Trophoblast cell (in vitro differentiated cells and primary cell): ENCODE results near the gene SRPK3.

Source experiments
- DNase-seq, 2 donors: peaks; one replicate each; pipeline ENCODE4 v3.0.0-alpha.2; 2016
- H2AFZ ChIP-seq: 2 replicates; pipeline ENCODE4 v1.6.1; 2013; ENCODE audit warnings: low read length, moderate library complexity, mild to moderate bottlenecking; ENCODE audit not compliant: insufficient read depth, poor library complexity
- H2AK5ac ChIP-seq: 2 replicates; pipeline ENCODE4 v1.6.1; 2013; ENCODE audit warnings: mild to moderate bottlenecking, low read length
- H2BK120ac ChIP-seq: 2 replicates; pipeline ENCODE4 v1.6.1; 2013; ENCODE audit warnings: low read length, mild to moderate bottlenecking, moderate library complexity; ENCODE audit not compliant: insufficient read depth, poor library complexity
- H2BK12ac ChIP-seq: 2 replicates; pipeline ENCODE4 v1.6.1; 2013; ENCODE audit warnings: mild to moderate bottlenecking, low read length, moderate library complexity
- H2BK5ac ChIP-seq: 2 replicates; pipeline ENCODE4 v1.6.1; 2013; ENCODE audit warnings: low read length, low read depth, moderate library complexity, mild to moderate bottlenecking; ENCODE audit not compliant: poor library complexity
- H3K14ac ChIP-seq: 2 replicates; pipeline ENCODE4 v1.6.1; 2013; ENCODE audit warnings: mild to moderate bottlenecking, low read length
- H3K18ac ChIP-seq: 2 replicates; pipeline ENCODE4 v1.6.1; 2013; ENCODE audit warnings: mild to moderate bottlenecking, low read length
- H3K23ac ChIP-seq: 2 replicates; pipeline ENCODE4 v1.6.1; 2013; ENCODE audit warnings: low read length
- H3K27ac ChIP-seq: 2 replicates; pipeline ENCODE4 v1.5.1; 2013; ENCODE audit warnings: low read depth, mild to moderate bottlenecking, inconsistent platforms, low read length, moderate library complexity
- H3K27me3 ChIP-seq: 2 replicates; pipeline ENCODE4 v1.6.1; 2013; ENCODE audit warnings: inconsistent platforms, mild to moderate bottlenecking, low read length, moderate library complexity; ENCODE audit not compliant: insufficient read depth
- H3K36me3 ChIP-seq, 2 experiments: 1 replicate in 1 of 2; 2 replicates in 1 of 2; pipeline ENCODE4 v1.6.1; 2013; ENCODE audit warnings: low read length in 2 of 2, mild to moderate bottlenecking in 2 of 2, moderate library complexity in 1 of 2; ENCODE audit not compliant: insufficient read depth in 2 of 2, control insufficient read depth in 1 of 2
- H3K4ac ChIP-seq: 2 replicates; pipeline ENCODE4 v1.6.1; 2013; ENCODE audit warnings: low read depth, mild to moderate bottlenecking, low read length, moderate library complexity
- H3K4me1 ChIP-seq, 2 experiments: 1 replicate in 1 of 2; 2 replicates in 1 of 2; pipeline ENCODE4 v1.6.1; 2013; ENCODE audit warnings: low read length in 2 of 2, mild to moderate bottlenecking in 2 of 2, moderate library complexity in 1 of 2; ENCODE audit not compliant: insufficient read depth in 2 of 2, control insufficient read depth in 1 of 2
- H3K4me2 ChIP-seq: 2 replicates; pipeline ENCODE4 v1.6.1; 2013; ENCODE audit warnings: inconsistent platforms, mild to moderate bottlenecking, low read length, moderate library complexity
- H3K4me3 ChIP-seq: 2 replicates; pipeline ENCODE4 v1.5.1; 2013; ENCODE audit warnings: mild to moderate bottlenecking, low read depth, low read length, inconsistent platforms
- H3K79me1 ChIP-seq: one replicate; pipeline ENCODE4 v1.6.1; 2013; ENCODE audit warnings: low read length
- H3K79me2 ChIP-seq: 2 replicates; pipeline ENCODE4 v1.6.1; 2013; ENCODE audit warnings: low read length, mild to moderate bottlenecking; ENCODE audit not compliant: control insufficient read depth, insufficient read depth, poor library complexity
- H3K9ac ChIP-seq: 2 replicates; pipeline ENCODE4 v1.6.1; 2013; ENCODE audit warnings: mild to moderate bottlenecking, low read length
- H3K9me3 ChIP-seq: 2 replicates; pipeline ENCODE4 v1.6.1; 2013; ENCODE audit warnings: low read depth, mild to moderate bottlenecking, control low read depth, inconsistent platforms, low read length; ENCODE audit not compliant: insufficient read depth
- H4K12ac ChIP-seq: 2 replicates; pipeline ENCODE4 v1.6.1; 2013; ENCODE audit warnings: low read depth, mild to moderate bottlenecking, low read length, moderate library complexity
- H4K8ac ChIP-seq: 2 replicates; pipeline ENCODE4 v1.6.1; 2013; ENCODE audit warnings: low read depth, mild to moderate bottlenecking, low read length, moderate library complexity
- H4K91ac ChIP-seq: one replicate; pipeline ENCODE4 v1.6.1; 2013; ENCODE audit warnings: low read depth, mild to moderate bottlenecking, low read length, moderate library complexity
- WGBS: extraction: QIAGEN DNeasy Blood & Tissue Kit; methylation state at CpG from one replicate; pipeline ENCODE4 v1.1.7; 2013; ENCODE audit warnings: missing lambda C conversion rate; ENCODE audit not compliant: insufficient read length, insufficient coverage; ENCODE audit errors: extremely low coverage; 5-methylcytosine and 5-hydroxymethylcytosine counted together

The SRPK3 gene

GRCh38 chrX:153765138-153766079 is 15.4 kb upstream of the SRPK3 start:
- no peak overlapping the region for H2BK120ac ChIP-seq
- no peak overlapping the region for H3K18ac ChIP-seq
- H3K79me1 ChIP-seq, result no peaks in the 10 kb centered on the region
- WGBS, result no CpG with 5 or more reads among the region's 27 CpGs
- H4K8ac ChIP-seq, result no peak overlapping the region
- H4K12ac ChIP-seq, result no peak overlapping the region
- DNase-seq, result no peak
- no peaks in the 10 kb centered on the region for H3K9me3 ChIP-seq
- no peaks in the 10 kb centered on the region for H3K4me1 ChIP-seq
- H3K4me3 ChIP-seq, result no peak overlapping the region
- no peaks in the 10 kb centered on the region for H3K79me2 ChIP-seq
- no peak overlapping the region for H3K23ac ChIP-seq
- no peak overlapping the region for H3K4me2 ChIP-seq
- H3K36me3 ChIP-seq, result no peaks in the 10 kb centered on the region
- H4K91ac ChIP-seq, result no peak overlapping the region
- no peak overlapping the region for H2BK12ac ChIP-seq
- no peak overlapping the region for H3K9ac ChIP-seq
- no peaks in the 10 kb centered on the region for H3K27me3 ChIP-seq
- H3K4ac ChIP-seq, result no peak overlapping the region
- no peak overlapping the region for H3K27ac ChIP-seq
- no peak overlapping the region for H3K14ac ChIP-seq
- H2AK5ac ChIP-seq, result no peak overlapping the region
- no peak overlapping the region for H2AFZ ChIP-seq
- no peak overlapping the region for H2BK5ac ChIP-seq

GRCh38 chrX:153766098-153766817 is 14.6 kb upstream of the SRPK3 start:
- Histone ChIP-seq H4K12ac (no peak overlapping the region), H3K27me3 (no peaks in the 10 kb centered on the region), H3K4me2 (no peak overlapping the region), H3K9me3 (no peaks in the 10 kb centered on the region), H3K4ac (no peak overlapping the region), H3K79me1 (no peaks in the 10 kb centered on the region), H2AK5ac (no peak overlapping the region), H3K23ac (no peak overlapping the region), H3K27ac (no peak overlapping the region), H3K18ac (no peak overlapping the region), H3K79me2 (no peaks in the 10 kb centered on the region), H3K4me3 (no peak overlapping the region), H3K36me3 (no peaks in the 10 kb centered on the region), H3K14ac (no peak overlapping the region), H2BK12ac (no peak overlapping the region), H3K9ac (no peak overlapping the region), H2AFZ (no peak overlapping the region), H4K91ac (no peak overlapping the region), H3K4me1 (no peaks in the 10 kb centered on the region), H2BK5ac (no peak overlapping the region), H2BK120ac (no peak overlapping the region), H4K8ac (no peak overlapping the region)
- peak in 1 of 2 donors; percentile 18 for DNase-seq
- no CpG with 5 or more reads among the region's 21 CpGs for WGBS

GRCh38 chrX:153766871-153767673 is 13.8 kb upstream of the SRPK3 start:
- Histone ChIP-seq H2AFZ (no peak overlapping the region), H4K12ac (no peak overlapping the region), H4K8ac (no peak overlapping the region), H3K36me3 (no peaks in the 10 kb centered on the region), H3K9ac (no peak overlapping the region), H3K4ac (no peak overlapping the region), H3K14ac (no peak overlapping the region), H3K27me3 (no peaks in the 10 kb centered on the region), H3K18ac (no peak overlapping the region), H2AK5ac (no peak overlapping the region), H3K9me3 (no peaks in the 10 kb centered on the region), H3K79me2 (no peaks in the 10 kb centered on the region), H4K91ac (no peak overlapping the region), H3K4me2 (no peak overlapping the region), H3K4me1 (no peaks in the 10 kb centered on the region), H3K27ac (no peak overlapping the region), H3K79me1 (no peaks in the 10 kb centered on the region), H3K23ac (no peak overlapping the region), H2BK12ac (no peak overlapping the region), H2BK5ac (no peak overlapping the region), H3K4me3 (no peak overlapping the region), H2BK120ac (no peak overlapping the region)
- no CpG with 5 or more reads among the region's 56 CpGs for WGBS
- no peak for DNase-seq

GRCh38 chrX:153767674-153768055 is 13.2 kb upstream of the SRPK3 start:
- no peak overlapping the region for H3K14ac ChIP-seq
- no peaks in the 10 kb centered on the region for H3K27me3 ChIP-seq
- H3K79me1 ChIP-seq, result no peaks in the 10 kb centered on the region
- H3K4me2 ChIP-seq, result no peak overlapping the region
- H3K79me2 ChIP-seq, result no peaks in the 10 kb centered on the region
- no peak overlapping the region for H3K18ac ChIP-seq
- H4K91ac ChIP-seq, result no peak overlapping the region
- no peak for DNase-seq
- no peaks in the 10 kb centered on the region for H3K4me1 ChIP-seq
- no peak overlapping the region for H2AK5ac ChIP-seq
- H3K36me3 ChIP-seq, result no peaks in the 10 kb centered on the region
- no peak overlapping the region for H3K4me3 ChIP-seq
- H3K9me3 ChIP-seq, result no peaks in the 10 kb centered on the region
- no peak overlapping the region for H3K27ac ChIP-seq
- no peak overlapping the region for H3K9ac ChIP-seq
- no CpG with 5 or more reads among the region's 20 CpGs for WGBS
- no peak overlapping the region for H4K8ac ChIP-seq
- H4K12ac ChIP-seq, result no peak overlapping the region
- no peak overlapping the region for H2BK5ac ChIP-seq
- no peak overlapping the region for H3K23ac ChIP-seq
- no peak overlapping the region for H3K4ac ChIP-seq
- no peak overlapping the region for H2AFZ ChIP-seq
- no peak overlapping the region for H2BK120ac ChIP-seq
- H2BK12ac ChIP-seq, result no peak overlapping the region
